Progenitor cell of endocrine pancreas (in vitro differentiated cells): ENCODE data around the gene ZNF445. TPM values are rescaled to one million over a fixed set of nuclear protein-coding genes. Genes with fewer than 3 reads are reported as not detected.

ENCODE experiments used
- DNase-seq: peaks from one replicate; pipeline ENCODE4 v3.0.0; 2021; ENCODE audit warnings: low spot score; ENCODE audit not compliant: unreplicated experiment
- H3K27ac Mint-ChIP-seq: 2 replicates; pipeline ENCODE4 v1.8.0; 2021; ENCODE audit warnings: mild to moderate bottlenecking, moderate library complexity, mixed read lengths
- H3K27me3 Mint-ChIP-seq: 2 replicates; pipeline ENCODE4 v1.8.0; 2021; ENCODE audit warnings: mixed read lengths
- H3K36me3 Mint-ChIP-seq: 2 replicates; pipeline ENCODE4 v1.8.0; 2022; ENCODE audit warnings: mixed read lengths; ENCODE audit not compliant: insufficient read depth
- H3K4me1 Mint-ChIP-seq: 2 replicates; pipeline ENCODE4 v1.8.0; 2021; ENCODE audit warnings: low read depth, mixed read lengths
- H3K4me3 Mint-ChIP-seq: 2 replicates; pipeline ENCODE4 v1.8.0; 2021; ENCODE audit warnings: low read depth, mild to moderate bottlenecking, moderate library complexity, mixed read lengths
- H3K9me3 Mint-ChIP-seq: 2 replicates; pipeline ENCODE4 v1.8.0; 2021; ENCODE audit warnings: low read depth, mixed read lengths
- CTCF ChIP-seq: fragments of 200-600 bp; sonication (generic); IDR thresholded peaks from one replicate; pipeline ENCODE4 v1.5.0; 2021; ENCODE audit warnings: antibody characterized with exemption, mild to moderate bottlenecking; ENCODE audit not compliant: unreplicated experiment
- total RNA-seq: library from RNA; stranded (reverse); gene quantifications from 2 replicates; pipeline ENCODE4 v1.2.1, GENCODE V29; 2021

ZNF445 gene
- total RNA-seq, 1 donor from 2014 or later, result 64.0 TPM

DNA sequence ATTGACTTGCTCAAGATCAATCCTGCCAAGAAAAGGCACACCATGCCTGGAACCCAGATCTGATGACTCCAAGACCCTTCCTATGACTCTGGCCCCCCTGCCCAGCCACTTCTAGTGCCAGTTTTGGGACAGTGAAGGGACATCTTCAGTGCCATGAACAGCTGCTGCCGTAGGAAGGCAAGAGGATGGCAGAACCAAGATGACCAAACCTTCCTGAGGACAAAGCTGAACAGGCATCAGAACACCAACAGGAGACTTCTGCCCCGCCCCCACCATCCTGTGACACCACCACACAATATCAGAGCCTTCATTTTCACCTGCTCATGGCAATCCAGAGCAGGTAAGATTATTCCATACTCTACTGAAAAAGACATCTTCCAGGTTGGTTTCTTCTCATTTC lies 33.0 kb downstream of the ZNF445 start:
- peaks cover 27% of the 10 kb centered on the region for H3K9me3 Mint-ChIP-seq
- no peak overlapping the region for H3K27ac Mint-ChIP-seq
- DNase-seq, result no peak
- TF ChIP-seq CTCF, result no peak
- H3K27me3 Mint-ChIP-seq, result no peaks in the 10 kb centered on the region
- peaks cover 14% of the 10 kb centered on the region for H3K4me1 Mint-ChIP-seq
- peaks cover 62% of the 10 kb centered on the region for H3K36me3 Mint-ChIP-seq
- no peak overlapping the region for H3K4me3 Mint-ChIP-seq

- Mint-ChIP-seq H3K27me3 (no peaks in the 10 kb centered on the region), H3K9me3 (peaks cover 10% of the 10 kb centered on the region), H3K4me3 (no peak overlapping the region), H3K36me3 (peaks cover 45% of the 10 kb centered on the region), H3K27ac (no peak overlapping the region), H3K4me1 (peaks cover 18% of the 10 kb centered on the region)
- no peak for DNase-seq
- no peak for TF ChIP-seq CTCF
Measured at GRCh38 chr3:44442596-44443309, 34.7 kb downstream of the ZNF445 start.

DNA sequence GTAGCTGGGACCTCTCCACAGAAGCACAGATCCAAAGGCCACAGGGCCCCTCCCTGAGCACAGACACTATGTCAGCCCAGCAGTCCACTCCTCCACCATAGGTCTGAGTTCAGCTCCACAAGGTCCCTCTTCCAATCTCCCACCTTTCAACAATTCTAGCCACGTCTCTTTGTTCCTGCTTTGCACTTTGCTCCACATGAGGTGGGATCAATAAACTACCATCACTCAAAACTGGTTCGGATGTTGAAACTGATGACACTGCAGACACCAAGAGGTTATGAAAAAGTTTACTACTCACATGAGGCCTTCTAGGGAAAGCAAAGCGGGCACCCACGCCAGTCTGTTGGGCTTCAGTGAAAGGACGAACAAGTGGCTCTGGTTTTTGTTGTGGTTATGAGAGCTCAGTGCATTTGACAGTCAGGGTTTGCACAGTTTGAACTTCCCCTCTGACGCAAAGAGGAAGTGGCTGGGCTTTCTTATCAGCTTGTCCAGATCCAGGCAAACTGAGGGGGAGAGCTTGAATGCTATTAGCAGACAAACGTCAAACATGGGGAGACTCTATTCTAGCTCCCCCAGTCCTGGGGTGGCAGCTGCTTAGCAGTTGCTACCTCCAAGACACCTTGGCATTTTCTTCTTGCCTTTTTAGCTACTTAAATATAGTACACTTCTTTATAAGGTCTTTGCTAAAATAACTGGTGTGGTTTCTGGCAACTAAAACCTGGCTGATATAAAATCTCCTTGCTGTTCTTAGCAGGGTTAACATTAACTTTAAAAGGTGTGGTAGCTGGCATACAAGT lies 37.8 kb downstream of the ZNF445 start:
- Mint-ChIP-seq H3K9me3 (no peaks in the 10 kb centered on the region), H3K27me3 (no peaks in the 10 kb centered on the region), H3K4me1 (peaks cover 29% of the 10 kb centered on the region), H3K27ac (peak overlapping the region; percentile 91), H3K36me3 (peaks cover 23% of the 10 kb centered on the region), H3K4me3 (peak overlapping the region; percentile 52)
- no peak for TF ChIP-seq CTCF
- DNase-seq, result no peak

- Mint-ChIP-seq H3K4me3 (no peak overlapping the region), H3K36me3 (peaks cover 15% of the 10 kb centered on the region), H3K9me3 (no peaks in the 10 kb centered on the region), H3K27me3 (no peaks in the 10 kb centered on the region), H3K4me1 (peaks cover 27% of the 10 kb centered on the region), H3K27ac (no peak overlapping the region)
- DNase-seq, result no peak
- no peak for TF ChIP-seq CTCF
Measured at GRCh38 chr3:44437800-44438199, 39.7 kb downstream of the ZNF445 start.

GRCh38 chr3:44436181-44436580 lies 41.3 kb downstream of the ZNF445 start:
- Mint-ChIP-seq H3K9me3 (no peaks in the 10 kb centered on the region), H3K4me1 (peaks cover 27% of the 10 kb centered on the region), H3K27ac (no peak overlapping the region), H3K27me3 (no peaks in the 10 kb centered on the region), H3K4me3 (no peak overlapping the region), H3K36me3 (peaks cover 6% of the 10 kb centered on the region)
- no peak for TF ChIP-seq CTCF
- DNase-seq, result no peak
